HG03280 (cell line): ENCODE results near the gene PCGF2.

Source experiments
- ATAC-seq: cut with Tn5 transposase; IDR thresholded peaks from one replicate; pipeline ENCODE4 v1.9.1; 2021; ENCODE audit warnings: mild to moderate bottlenecking, moderate library complexity; ENCODE audit not compliant: unreplicated experiment

PCGF2 gene

DNA sequence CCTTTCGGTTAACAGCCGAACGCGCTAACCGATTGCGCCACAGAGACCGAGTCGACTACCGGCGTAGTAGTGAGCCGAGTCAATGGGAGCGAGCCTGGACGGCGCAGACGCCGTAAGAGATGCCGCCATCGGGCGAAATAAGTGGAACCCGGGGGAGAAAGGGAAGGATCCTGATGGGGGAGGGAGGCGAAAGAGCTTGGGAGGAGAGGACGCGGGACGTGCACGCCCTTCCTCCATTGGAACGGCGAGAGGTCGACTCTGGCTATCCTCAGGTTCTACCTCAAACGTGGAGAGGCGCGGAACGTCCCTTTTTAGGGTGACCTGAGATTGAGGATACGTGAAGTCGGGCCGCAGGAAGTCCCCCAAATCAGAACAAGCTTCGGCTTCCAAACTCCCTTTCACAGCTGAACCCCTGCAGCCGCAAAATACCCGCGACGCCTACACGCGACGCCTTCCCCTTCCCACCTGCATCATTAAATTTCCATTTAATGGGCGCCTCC lies 3.7 kb upstream of the PCGF2 start:
- peak; percentile 43 for ATAC-seq

DNA sequence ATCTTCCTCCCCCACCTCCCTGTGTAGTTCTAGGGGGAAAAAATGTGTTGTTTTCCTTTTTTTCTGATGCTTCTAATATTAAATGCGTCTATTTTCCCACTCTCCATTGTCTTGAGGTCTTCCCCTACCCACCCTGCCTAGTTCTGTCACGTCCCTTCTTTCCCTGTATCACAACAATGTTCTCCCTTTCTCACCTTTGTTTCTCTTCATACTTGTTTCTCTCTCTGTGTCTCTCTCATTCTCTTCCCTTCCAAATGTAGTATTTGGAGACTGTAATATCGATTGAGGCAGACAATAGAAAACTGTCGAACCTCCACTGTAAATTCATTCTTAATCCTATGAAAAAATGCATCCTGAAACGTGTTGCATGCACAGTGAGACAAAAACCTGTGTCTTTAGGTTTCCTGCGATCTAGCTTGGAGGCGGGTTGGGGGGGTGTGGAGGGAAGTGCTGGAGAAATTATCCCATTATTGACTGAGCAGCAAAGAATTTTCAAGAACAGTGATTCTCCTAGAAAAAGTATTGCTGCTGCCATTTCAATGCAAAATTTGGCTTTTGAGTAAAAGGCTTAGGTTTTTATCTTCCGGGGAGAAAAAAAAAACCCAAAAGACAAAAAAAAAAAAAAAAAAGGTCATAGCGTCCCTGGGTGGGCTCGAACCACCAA lies 3.1 kb upstream of the PCGF2 start:
- ATAC-seq = no peak

DNA sequence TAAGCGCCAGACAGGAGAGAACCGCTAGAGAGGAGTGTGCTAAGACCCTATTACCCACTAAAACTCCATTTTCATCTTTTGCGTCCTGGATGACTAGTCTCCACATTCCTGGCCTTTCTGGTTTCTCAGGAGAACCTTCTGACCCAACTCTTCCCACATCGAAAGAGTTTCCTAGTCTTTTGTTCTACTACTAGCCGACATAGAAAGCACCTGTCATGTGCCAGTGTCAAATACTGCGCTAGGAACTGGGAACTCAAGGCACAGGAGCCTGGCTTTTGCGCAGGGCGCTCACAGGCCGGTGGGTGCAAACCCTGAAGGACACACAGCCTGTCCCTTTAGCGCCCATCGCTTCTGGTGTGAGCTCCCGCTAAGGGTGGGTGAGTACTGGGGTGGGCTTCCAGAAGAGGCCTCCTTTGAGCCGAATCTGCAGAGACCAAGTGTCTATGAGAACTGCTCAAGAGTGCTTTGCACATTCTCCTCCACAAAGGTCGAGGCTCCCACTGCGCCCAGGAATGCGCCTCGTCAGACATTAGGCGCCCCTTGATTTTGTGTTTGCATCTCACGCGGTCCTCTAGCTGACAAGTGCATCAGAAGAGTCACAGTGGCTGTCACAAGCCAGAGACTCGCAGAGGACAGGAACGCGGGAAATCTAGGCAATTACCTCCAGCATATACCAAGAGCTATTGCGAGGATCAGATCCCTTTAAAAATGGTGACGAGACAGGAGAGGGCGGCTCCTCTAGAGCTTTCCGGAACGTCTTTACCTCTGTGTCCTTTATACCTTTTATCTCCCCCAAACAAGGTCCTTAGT lies 2.4 kb upstream of the PCGF2 start:
- ATAC-seq = no peak

DNA sequence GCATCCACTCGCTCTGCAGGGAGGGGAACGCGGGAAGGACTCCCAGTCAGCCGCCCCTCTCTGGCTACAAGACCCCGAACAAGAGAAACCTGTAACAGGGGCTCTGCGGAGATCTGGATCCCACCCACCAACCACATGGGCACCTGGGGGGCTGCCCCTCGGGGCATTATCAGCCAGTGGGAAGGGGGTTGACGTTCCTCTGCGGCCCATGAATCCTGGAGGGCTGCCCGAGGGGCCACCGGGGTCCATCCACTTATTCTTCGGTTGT lies 1.8 kb upstream of the PCGF2 start:
- ATAC-seq = no peak

DNA sequence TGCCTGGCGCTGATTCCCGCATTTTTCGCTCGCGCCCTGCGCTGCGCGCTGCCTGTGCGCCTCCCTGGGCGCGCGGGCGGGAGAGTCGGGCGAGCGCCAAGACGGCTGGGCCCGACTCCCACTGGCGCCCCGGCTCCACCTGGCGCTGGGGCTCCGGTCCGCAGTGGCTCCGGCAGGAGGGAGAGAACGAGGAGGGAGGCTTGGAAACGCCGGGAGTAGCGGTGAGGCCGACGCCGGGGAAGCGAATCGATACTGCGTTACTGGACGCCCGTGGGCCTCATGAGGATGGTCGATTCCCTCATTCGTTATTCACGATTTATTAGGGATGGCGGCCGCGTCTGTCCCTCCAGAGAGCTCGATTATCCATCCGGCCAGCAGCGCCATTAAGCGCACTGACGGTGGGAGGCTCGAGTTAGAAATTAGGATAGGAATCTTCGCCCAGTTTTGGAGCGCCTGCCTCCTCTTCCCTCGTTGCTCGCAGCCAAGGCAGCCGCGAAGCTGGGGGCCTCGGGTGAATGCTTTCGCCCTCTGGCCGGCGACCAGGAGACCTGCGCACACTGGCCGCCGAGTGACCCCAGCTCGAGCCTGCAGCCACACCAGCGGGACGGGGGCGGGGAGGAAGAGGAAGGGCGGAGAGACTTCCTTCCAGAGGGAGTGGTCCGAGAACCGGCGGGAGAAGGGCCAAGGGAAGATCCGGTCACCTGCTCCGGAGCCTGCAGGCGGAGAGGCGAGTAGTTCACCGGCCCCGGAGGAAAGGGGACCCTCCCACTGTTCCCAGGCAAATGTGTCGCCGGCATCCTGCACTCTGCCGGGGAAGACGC lies 1.3 kb upstream of the PCGF2 start:
- ATAC-seq = no peak

DNA sequence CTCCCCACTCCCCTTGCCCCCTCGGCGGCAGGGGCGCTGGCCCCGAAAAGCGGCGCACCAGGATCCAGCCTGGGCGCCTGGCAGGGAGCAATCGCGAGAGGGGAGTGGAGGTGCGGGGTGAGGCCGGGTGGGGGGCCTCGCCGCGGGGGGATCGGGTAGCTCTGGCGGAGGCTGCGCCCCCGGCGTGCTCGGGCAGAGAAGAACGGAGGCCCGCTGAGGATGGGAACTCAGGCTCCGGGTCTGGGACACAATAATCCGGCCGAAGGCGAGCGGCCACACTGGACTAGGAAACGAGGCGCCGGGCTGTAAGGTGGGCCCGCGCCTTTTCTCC lies 721 bp upstream of the PCGF2 start:
- no peak for ATAC-seq

DNA sequence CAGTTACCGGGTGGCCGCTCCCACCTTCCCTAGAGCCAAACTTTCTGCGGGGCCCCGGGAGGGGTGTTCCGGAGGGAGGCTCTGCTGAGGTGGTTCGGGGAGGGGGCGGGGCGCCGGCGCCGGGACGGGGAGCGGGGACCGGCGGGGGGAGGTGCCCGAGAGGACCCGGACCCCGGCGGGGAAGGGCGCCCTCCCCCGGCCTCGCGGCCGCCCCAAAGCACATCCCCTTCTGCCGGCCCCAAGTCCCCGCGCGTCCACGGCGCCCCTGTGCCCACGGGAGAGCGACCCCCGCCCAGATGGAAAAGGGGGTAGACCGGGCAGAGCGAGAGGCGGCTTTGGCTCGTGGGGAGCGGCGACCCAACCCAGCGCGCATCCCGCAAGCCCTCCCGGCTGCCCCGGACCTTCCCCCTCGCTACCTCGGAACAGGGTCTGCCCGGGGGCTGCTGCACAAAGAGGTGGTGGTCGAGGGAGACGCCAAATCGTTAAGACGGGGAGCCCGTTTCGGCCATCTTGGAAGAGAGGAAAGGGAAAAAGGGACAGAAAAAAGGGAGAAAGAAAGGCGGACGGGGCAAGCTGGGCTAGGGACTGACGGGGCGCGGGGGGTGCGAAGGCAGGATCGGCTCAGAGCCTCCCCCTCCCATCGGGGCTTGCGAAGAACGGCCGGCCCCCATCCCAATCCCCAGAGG lies 530 bp downstream of the PCGF2 start:
- no peak for ATAC-seq

DNA sequence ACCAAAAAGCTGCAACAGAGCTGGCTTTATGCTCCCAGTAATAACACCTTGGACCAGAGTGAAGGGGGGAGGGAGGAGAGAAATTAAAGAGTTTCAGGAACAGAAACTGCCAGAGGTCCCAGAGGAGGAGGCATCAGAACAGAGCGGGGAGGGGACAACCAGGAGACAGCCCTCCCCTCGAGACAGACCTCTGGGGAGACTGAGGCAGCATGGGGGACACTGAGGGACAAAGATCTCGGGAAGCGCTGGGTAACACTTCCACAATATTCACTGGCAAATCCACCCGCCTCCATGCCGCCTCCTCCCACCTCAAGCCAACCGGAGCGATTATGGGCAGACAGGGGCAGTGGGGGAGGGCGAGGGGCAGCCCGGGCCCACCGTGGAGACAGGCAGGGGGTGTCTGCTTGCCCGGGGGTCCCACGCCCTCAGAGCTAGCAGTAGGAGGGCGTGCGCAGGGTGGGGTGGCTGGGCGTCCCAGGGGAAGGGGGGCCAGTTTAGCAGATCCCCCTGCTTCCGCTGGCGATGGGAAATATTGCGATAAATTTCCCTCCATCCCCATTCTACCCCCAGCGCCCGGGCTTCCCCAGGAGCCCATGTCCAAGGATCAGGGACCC lies 1.2 kb downstream of the PCGF2 start:
- ATAC-seq = no peak

DNA sequence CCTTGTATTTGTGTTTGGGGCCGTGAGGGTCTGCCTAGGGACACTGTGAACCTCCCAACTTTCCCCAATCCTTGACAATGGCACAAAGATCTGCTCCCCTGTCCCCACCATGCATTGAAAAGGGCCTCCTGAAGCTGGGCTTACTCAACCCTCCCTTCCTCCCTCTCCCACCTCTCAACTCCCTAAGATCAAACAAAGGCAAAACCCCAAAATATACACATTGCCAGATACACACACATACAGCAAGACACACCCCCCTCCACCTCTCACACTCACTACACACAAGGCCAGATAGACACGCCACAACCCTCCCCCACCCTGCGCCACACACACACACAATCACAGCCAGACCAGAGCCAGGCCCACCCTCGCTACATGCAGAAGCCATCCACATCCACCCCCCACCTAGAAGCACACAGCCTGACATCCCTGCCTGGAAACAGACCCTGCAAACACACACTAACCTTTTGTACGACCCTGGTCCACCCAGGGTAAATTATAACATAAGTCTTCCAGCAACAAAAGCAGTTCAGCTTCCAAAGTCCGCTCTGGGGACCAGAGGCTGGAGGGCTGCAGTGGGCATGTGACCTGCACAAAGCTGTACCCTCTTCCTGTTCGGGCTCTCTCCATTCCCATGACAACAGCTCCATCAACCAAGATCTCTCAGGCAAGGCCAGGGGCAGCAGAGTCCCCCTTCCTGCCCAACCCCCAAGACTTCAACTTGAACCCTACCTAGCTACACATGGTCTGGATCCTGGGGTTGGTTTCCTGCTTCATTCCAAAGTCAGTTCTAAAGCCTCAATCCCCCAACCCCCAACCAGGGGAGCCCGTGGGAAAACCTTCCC lies 1.9 kb downstream of the PCGF2 start:
- no peak for ATAC-seq

DNA sequence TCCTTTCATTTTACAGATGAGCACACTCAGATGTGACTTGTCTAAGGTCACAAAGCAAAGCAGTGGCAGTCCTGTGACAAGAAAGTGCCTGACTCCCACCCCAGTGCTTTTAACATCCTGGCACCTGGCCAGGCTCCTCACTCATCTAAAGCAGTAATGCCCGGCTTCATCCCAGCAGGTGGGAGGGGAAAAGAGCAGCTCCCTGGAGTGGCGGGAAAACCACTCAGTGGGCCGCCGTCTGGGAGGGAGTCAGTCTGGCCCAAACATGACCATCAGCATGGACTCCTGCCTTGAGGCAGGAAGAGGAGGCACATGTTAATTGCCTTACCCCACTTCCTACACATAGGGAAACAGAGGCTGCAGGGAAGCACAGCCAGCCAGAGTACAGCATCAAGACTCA lies 2.6 kb downstream of the PCGF2 start:
- ATAC-seq = no peak

DNA sequence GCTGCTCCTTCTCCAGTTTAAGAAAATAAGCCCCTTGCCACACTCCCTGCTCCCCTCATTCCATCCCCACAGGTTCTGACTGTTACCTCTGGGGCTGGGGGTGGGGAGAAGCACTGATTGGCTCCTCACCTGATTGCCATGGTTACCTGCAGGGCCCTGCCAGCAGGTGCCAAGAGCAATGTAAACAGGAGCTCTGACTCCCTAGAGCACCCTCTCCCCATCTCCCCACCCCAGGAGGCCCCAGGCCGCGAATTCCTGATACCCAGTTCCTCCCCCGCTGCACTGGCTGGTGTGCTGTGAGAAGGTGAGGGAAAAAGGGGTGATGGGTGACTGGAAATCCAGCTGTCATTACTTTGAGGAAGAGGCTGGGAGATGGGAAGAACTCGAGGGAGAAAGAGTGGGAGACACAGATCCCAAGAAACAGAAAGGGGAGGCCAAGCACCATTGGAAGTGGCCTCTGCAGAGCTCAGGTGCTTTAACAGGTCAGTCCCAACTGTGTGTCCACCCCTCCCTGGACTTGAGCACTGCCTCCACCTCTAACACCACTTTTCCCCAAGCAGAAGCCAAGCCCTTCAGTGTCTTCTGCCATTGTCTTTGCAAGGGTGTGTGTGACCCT lies 4.5 kb downstream of the PCGF2 start:
- ATAC-seq = no peak

DNA sequence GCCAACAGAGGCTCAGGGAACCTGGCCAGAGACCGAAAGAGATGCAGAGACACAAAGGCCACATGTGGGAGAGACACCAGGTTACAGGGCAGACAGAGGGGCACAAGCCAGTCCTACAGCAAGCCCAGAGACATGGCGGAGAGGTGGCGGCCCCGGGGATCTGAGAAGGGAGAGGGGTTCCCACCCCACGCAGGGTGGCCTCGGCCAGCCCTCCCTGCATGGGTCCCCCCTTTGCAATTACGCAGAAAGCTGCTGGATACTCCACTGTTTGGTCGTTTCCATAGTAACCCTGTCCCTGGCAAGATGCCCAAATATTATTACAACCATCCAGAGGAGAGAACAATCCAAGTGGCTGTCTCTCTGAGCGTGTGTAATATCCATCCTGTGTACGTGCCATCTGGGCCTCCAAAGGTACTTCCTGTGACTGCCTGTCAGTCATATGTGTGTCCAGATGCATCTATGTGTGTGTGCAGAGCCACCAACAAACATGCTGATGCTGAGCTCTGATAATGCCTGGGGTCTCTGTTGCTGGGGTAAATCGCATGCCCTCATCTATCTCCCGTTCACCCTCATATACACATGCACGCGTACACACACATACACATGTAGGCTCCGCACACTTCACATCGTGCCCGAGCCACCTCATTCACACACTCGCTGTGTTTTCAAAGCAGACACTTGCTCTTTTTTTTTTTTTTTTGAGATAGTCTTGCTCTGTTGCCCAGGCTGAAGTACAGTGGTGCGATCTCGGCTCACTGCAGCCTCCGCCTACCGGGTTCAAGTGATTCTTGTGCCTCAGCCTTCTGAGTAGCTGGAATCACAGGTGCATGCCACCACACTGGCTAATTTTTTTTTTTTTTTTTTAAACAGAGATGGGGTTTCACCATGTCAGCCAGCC lies 5.5 kb downstream of the PCGF2 start:
- ATAC-seq = no peak

DNA sequence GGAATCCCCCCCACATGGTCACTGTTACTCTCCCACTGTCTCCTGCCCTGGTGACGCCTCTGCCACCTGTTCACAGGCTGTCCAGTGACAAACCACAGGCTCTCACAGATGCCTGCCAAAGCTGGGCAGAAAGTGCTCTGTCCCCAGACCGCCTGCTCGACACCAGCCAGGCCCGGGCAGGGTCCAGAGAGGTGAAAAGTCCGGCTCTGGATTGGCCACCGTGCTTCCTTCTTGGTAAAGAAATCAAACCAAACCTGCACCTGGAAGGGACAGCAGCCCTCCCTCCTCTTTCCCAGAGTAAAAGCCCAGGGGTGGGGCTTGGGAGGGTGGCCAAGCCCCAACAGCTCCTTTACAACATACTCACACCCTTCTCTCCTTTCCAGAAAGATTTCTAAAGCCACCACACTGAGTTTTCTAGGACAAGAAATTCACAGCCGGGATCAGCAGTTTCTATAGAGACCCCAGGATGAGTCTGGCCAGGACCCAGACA lies 6.2 kb downstream of the PCGF2 start:
- no peak for ATAC-seq

DNA sequence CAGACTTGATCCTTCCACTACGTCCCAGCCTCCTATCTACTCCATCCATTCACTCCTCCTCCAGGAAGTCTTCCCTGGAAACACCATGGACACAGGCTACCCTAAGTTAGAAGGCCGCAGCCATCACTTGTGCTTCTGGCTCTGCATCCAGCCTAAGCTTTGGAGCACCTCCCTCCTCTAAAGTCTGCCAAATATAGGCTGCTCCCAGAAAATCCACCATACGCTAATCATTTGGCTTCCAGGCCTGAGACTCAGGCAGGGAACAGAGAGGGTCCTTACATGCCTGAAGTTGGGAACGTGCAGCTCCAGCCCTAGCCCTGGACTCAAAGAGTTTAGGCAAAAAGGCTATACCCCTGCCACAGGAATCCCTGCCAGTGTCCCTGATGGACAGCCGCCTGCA lies 6.7 kb downstream of the PCGF2 start:
- ATAC-seq = no peak

DNA sequence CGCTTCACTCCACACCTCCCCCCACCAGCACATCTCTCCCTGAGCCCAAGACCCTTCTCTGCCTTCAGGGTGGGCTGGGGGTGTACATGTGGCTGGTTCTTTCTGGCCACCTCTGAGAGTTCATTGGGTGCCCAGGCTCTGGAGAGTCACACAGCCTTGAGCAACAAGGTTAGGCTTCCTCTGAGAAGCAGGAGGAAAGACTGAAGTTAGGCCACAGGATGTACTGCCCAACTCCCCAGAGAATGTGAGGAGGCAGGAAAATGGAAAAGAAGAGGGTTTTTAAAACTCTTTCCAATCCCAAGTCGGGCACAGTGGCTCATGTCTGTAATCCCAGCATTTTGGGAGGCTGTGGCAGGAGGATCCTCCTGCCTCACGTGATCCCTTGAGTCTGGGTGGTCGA lies 7.3 kb downstream of the PCGF2 start:
- no peak for ATAC-seq

DNA sequence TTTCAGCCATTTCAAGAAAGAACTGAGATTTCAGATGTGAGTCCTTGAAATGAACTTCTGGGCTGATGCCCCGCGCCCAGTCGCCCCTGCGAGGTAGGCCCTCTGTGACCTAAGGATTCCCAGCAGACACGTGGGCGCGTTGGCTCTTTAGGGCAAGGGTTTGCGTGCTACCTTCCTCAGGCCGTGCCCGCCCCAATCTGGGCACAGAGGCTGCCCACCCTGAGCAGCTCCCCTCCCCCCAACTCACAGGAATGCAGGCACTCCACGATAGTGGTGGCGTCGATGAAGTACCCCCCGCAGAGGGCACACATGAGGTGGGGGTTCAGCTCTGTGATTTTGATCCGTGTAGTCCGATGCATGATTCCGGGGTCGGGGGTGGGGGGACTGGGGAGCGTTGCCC lies 8.1 kb downstream of the PCGF2 start:
- no peak for ATAC-seq

DNA sequence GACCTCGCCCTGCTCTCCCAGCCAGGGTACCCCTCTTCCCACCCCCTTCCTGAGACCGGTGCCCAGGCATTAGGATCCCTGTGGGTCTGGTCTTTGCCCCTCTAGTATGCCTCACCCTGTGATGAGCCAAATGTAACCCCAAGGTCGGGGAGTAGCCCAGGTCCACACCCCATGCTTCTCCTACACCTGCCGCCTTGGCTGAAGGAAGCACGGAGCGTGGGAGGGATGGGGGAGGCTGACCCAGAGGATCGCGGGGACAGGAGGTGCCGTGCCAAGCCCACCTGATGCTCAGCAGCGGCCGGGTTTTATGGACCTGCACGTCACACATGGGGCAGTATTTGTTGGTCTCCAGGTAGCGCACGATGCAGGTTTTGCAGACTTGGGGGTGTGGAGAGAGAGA lies 8.8 kb downstream of the PCGF2 start:
- ATAC-seq = no peak

DNA sequence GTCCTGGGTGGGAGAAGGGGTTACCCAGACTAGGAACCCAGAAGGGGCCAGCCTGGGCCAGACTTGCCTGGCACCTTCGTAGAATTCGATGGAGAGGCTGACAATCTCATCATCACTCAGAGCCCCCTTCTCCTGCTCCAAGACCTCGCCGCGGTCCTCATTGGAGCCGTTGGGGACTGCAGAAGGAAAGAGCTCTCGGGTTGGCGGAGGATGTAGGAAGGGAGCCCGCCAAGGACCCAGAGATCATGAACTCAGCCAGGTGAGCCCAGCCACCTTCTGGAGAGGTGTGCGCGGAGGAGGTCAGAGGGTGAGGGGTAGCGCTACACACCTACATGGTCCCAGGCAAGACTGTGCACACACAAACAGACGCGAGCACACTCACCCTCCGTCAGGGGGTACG lies 9.4 kb downstream of the PCGF2 start:
- ATAC-seq = no peak
